HL-60/S4 treated with retinoic acid at 250 ng/mL for 4 days and 3 days (cell line): ENCODE data around the gene TMEM232.
"Not testable (repeated sequence)": the region's sequence is repeated elsewhere in the genome, so short reads cannot be mapped to it uniquely, and the experiment has no call there.

Source experiments
- in situ Hi-C: fragments of 300-500 bp; cut with MboI; formaldehyde crosslinking; loops from 2 replicates; pipeline ENCODE4 v1.7.0; 2022; ENCODE audit warnings: low sequenced_read_pairs

TMEM232 gene

GRCh38 chr5:110707260-110707844, 19.1 kb downstream of the TMEM232 start:
- in situ Hi-C loops: no loop called here

- in situ Hi-C loops: no loop called here
These were observed 21.1 kb downstream of the TMEM232 start for GRCh38 chr5:110705349-110705748.

- in situ Hi-C loops: no loop called here
These were observed 23.0 kb downstream of the TMEM232 start for GRCh38 chr5:110703481-110703880.

- in situ Hi-C loops: no loop called here
These were observed 23.8 kb downstream of the TMEM232 start for GRCh38 chr5:110702704-110703103.

- in situ Hi-C loops: no loop called here
These were observed 24.2 kb downstream of the TMEM232 start for GRCh38 chr5:110702300-110702699.

GRCh38 chr5:110692669-110693068, 33.8 kb downstream of the TMEM232 start:
- in situ Hi-C loops: not testable (repeated sequence)

GRCh38 chr5:110690587-110690986, 35.9 kb downstream of the TMEM232 start:
- in situ Hi-C loops: not testable (repeated sequence)

GRCh38 chr5:110687485-110687884, 39.0 kb downstream of the TMEM232 start:
- in situ Hi-C loops: no loop called here

- in situ Hi-C loops: no loop called here
These were observed 40.2 kb downstream of the TMEM232 start for GRCh38 chr5:110686270-110686669.

GRCh38 chr5:110681953-110682352, 44.5 kb downstream of the TMEM232 start:
- in situ Hi-C loops: no loop called here

GRCh38 chr5:110681109-110681508, 45.4 kb downstream of the TMEM232 start:
- in situ Hi-C loops: no loop called here

GRCh38 chr5:110676554-110676953, 49.9 kb downstream of the TMEM232 start:
- in situ Hi-C loops: not testable (repeated sequence)

- in situ Hi-C loops: no loop called here
These were observed 61.2 kb downstream of the TMEM232 start for GRCh38 chr5:110665184-110665726.

GRCh38 chr5:110663525-110663924, 62.9 kb downstream of the TMEM232 start:
- in situ Hi-C loops: no loop called here

- in situ Hi-C loops: no loop called here
These were observed 68.5 kb downstream of the TMEM232 start for GRCh38 chr5:110658006-110658405.

GRCh38 chr5:110653231-110653970, 73.1 kb downstream of the TMEM232 start:
- in situ Hi-C loops: no loop called here

GRCh38 chr5:110651507-110651906, 75.0 kb downstream of the TMEM232 start:
- in situ Hi-C loops: no loop called here

- in situ Hi-C loops: no loop called here
These were observed 82.1 kb downstream of the TMEM232 start for GRCh38 chr5:110644357-110644756.

- in situ Hi-C loops: no loop called here
These were observed 87.2 kb downstream of the TMEM232 start for GRCh38 chr5:110638970-110639902.

- in situ Hi-C loops: no loop called here
These were observed 92.0 kb downstream of the TMEM232 start for GRCh38 chr5:110634475-110634874.

- in situ Hi-C loops: no loop called here
These were observed 95.2 kb downstream of the TMEM232 start for GRCh38 chr5:110631236-110631635.
